A549 (cell line): ENCODE results near the gene PTBP1. TPM values are rescaled to one million over a fixed set of nuclear protein-coding genes. Genes with fewer than 3 reads are reported as not detected.

ENCODE experiments used
- ATAC-seq, 2 experiments: fragments of 200-7000 bp in 1 of 2; fragments of >200 bp in 1 of 2; cut with Nextera tagmentation in 1 of 2; cut with Tn5 transposase in 1 of 2; 3 replicates each; pipeline versions ENCODE4 v1.8.0 to v1.9.1; 2018 to 2020; ENCODE audit warnings: mild to moderate bottlenecking in 1 of 2, moderate library complexity in 1 of 2
- CTCF ChIA-PET: fragments of 300-600 bp; sonication (Branson Sonifier 250); formaldehyde crosslinking; extraction: SDS; loops from one replicate; lab custom pipeline; 2021; ENCODE audit warnings: antibody characterized with exemption, inconsistent platforms; lab: Yijun Ruan, JAX
- POLR2A ChIA-PET: fragments of 350-600 bp; formaldehyde crosslinking; extraction: SDS; loops from one replicate; lab custom pipeline; 2021; ENCODE audit warnings: antibody characterized with exemption, inconsistent platforms; lab: Yijun Ruan, JAX
- DNase-seq, 2 experiments: peaks; one replicate each; pipeline versions ENCODE4 v3.0.0 to v3.0.0-alpha.2; 2011 to 2016; ENCODE audit warnings: low read depth in 1 of 2, low spot score in 1 of 2
- FAIRE-seq: peaks from 2 replicates; lab custom pipeline; 2011; peaks lifted over from hg19 to GRCh38; lab: Jason Lieb, UNC
- H3K27ac ChIP-seq, 2 experiments: fragments of >200 bp; sonication (Bioruptor Twin); formaldehyde crosslinking; 3 replicates each; pipeline ENCODE4 v1.5.1; 2016 to 2017
- H3K4me1 ChIP-seq: fragments of >200 bp; sonication (Bioruptor Twin); formaldehyde crosslinking; 3 replicates; pipeline ENCODE4 v1.6.1; 2016
- H3K4me2 ChIP-seq: fragments of >200 bp; sonication (Bioruptor Twin); formaldehyde crosslinking; 3 replicates; pipeline ENCODE4 v1.6.1; 2016
- H3K4me3 ChIP-seq: fragments of >200 bp; sonication (Bioruptor Twin); formaldehyde crosslinking; 3 replicates; pipeline ENCODE4 v1.5.1; 2016
- H3K9me3 ChIP-seq: fragments of >200 bp; sonication (Bioruptor Twin); formaldehyde crosslinking; 3 replicates; pipeline ENCODE4 v1.6.1; 2016
- ATOH8 ChIP-seq: fragments of 250-450 bp; sonication (Bioruptor Pico); IDR thresholded peaks from 2 replicates; pipeline ENCODE4 v1.5.0; 2020; ENCODE audit warnings: low read depth, mild to moderate bottlenecking, moderate library complexity
- CHD4 ChIP-seq: fragments of 200-600 bp; sonication (generic); IDR thresholded peaks from 2 replicates; pipeline ENCODE4 v1.6.1; 2016; ENCODE audit warnings: antibody characterized with exemption, mild to moderate bottlenecking, borderline replicate concordance
- FOSB ChIP-seq: fragments of 250-450 bp; sonication (Bioruptor Pico); IDR thresholded peaks from 2 replicates; pipeline ENCODE4 v1.5.0; 2020; ENCODE audit warnings: mild to moderate bottlenecking, moderate library complexity
- HDAC2 ChIP-seq: fragments of 200-600 bp; sonication (generic); IDR thresholded peaks from 2 replicates; pipeline ENCODE4 v1.6.1; 2016
- HOXA7 ChIP-seq: fragments of 250-450 bp; sonication (Bioruptor Pico); IDR thresholded peaks from 2 replicates; pipeline ENCODE4 v1.5.0; 2020; ENCODE audit warnings: mild to moderate bottlenecking, moderate library complexity
- HOXB5 ChIP-seq: fragments of 250-450 bp; sonication (Bioruptor Pico); IDR thresholded peaks from 2 replicates; pipeline ENCODE4 v1.5.0; 2020; ENCODE audit warnings: mild to moderate bottlenecking, moderate library complexity
- JUNB ChIP-seq: fragments of >200 bp; sonication (Bioruptor Twin); formaldehyde crosslinking; IDR thresholded peaks from 2 replicates; pipeline ENCODE4 v1.6.1; 2016
- KDM1A ChIP-seq: fragments of 200-600 bp; sonication (generic); IDR thresholded peaks from 2 replicates; pipeline ENCODE4 v1.6.1; 2016; ENCODE audit warnings: low read depth, mild to moderate bottlenecking
- KDM5A ChIP-seq: fragments of 200-600 bp; sonication (generic); IDR thresholded peaks from 2 replicates; pipeline ENCODE4 v1.6.1; 2016; ENCODE audit warnings: antibody characterized with exemption, mild to moderate bottlenecking
- MAFK ChIP-seq: fragments of 450-650 bp; IDR thresholded peaks from 2 replicates; pipeline ENCODE4 v1.6.1; 2014; ENCODE audit not compliant: partially characterized antibody
- MAZ ChIP-seq: fragments of 150-350 bp; IDR thresholded peaks from 2 replicates; pipeline ENCODE4 v1.6.1; 2014; ENCODE audit warnings: antibody characterized with exemption, low read depth, low read length, borderline replicate concordance
- MYC ChIP-seq: IDR thresholded peaks from 2 replicates; pipeline ENCODE4 v1.6.1; 2012; ENCODE audit warnings: mild to moderate bottlenecking, inconsistent platforms, low read length, improper control_type of control experiment, borderline replicate concordance
- POLR2A ChIP-seq: IDR thresholded peaks from 2 replicates; pipeline ENCODE4 v1.6.1; 2012; ENCODE audit warnings: mild to moderate bottlenecking, low read length
- RAD21 ChIP-seq, 2 experiments: fragments of >200 bp in 1 of 2; sonication (Bioruptor Twin) in 1 of 2; formaldehyde crosslinking in 1 of 2; IDR thresholded peaks in 1 of 2; conservative IDR thresholded peaks in 1 of 2; 2 replicates in 1 of 2; 3 replicates in 1 of 2; pipeline ENCODE4 v1.6.1; 2012 to 2018; ENCODE audit warnings: inconsistent platforms in 1 of 2
- RARB ChIP-seq: fragments of 250-450 bp; sonication (Bioruptor Pico); IDR thresholded peaks from 2 replicates; pipeline ENCODE4 v1.8.0; 2021; ENCODE audit warnings: mild to moderate bottlenecking, moderate library complexity
- RNF2 ChIP-seq: fragments of 200-600 bp; sonication (generic); IDR thresholded peaks from 2 replicates; pipeline ENCODE4 v1.6.1; 2016; ENCODE audit warnings: low read depth, mild to moderate bottlenecking, antibody characterized with exemption, moderate library complexity, borderline replicate concordance
- SMC3 ChIP-seq: fragments of >200 bp; sonication (Bioruptor Twin); formaldehyde crosslinking; IDR thresholded peaks from 3 replicates; pipeline ENCODE4 v1.6.1; 2018; ENCODE audit warnings: inconsistent platforms
- SREBF2 ChIP-seq: fragments of 450-650 bp; IDR thresholded peaks from 2 replicates; pipeline ENCODE4 v1.6.1; 2014; ENCODE audit warnings: mild to moderate bottlenecking, moderate library complexity
- TFCP2L1 ChIP-seq: fragments of 250-450 bp; sonication (Bioruptor Pico); IDR thresholded peaks from 2 replicates; pipeline ENCODE4 v1.5.0; 2021; ENCODE audit warnings: mild to moderate bottlenecking
- ZSCAN20 ChIP-seq: fragments of 250-450 bp; sonication (Bioruptor Pico); IDR thresholded peaks from 2 replicates; pipeline ENCODE4 v1.8.0; 2022; ENCODE audit warnings: mild to moderate bottlenecking, moderate library complexity
- WGBS: methylation state at CpG from one replicate; pipeline ENCODE4 v1.1.6; 2017; ENCODE audit errors: missing lambda C conversion rate; 5-methylcytosine and 5-hydroxymethylcytosine counted together
- polyA plus RNA-seq, 4 experiments: library from polyadenylated mRNA; depleted of rRNA in 3 of 4; stranded (reverse); fragments of >200 nt; fragmentation: RNase III in 1 of 4; extraction: RNeasy Plus Mini Kit Qiagen cat#74134 plus additional on column Dnase treatment in 1 of 4; gene quantifications; 2 replicates in 3 of 4; 3 replicates in 1 of 4; pipeline ENCODE4 v1.2.3, GENCODE V29; 2011 to 2017
- TF ChIP-seq, protein P1 (sequence below): fragments of >200 bp; sonication (Bioruptor Twin); formaldehyde crosslinking; IDR thresholded peaks from 2 replicates; pipeline ENCODE4 v1.6.1; 2016
- TF ChIP-seq, protein P2 (sequence below): fragments of >200 bp; sonication (Bioruptor Twin); formaldehyde crosslinking; IDR thresholded peaks from 3 replicates; pipeline ENCODE4 v1.5.1; 2016

PTBP1 gene
- polyA plus RNA-seq, 2 of the 4 experiments (the other 2 are of a cell fraction), result 144 to 264 TPM

DNA sequence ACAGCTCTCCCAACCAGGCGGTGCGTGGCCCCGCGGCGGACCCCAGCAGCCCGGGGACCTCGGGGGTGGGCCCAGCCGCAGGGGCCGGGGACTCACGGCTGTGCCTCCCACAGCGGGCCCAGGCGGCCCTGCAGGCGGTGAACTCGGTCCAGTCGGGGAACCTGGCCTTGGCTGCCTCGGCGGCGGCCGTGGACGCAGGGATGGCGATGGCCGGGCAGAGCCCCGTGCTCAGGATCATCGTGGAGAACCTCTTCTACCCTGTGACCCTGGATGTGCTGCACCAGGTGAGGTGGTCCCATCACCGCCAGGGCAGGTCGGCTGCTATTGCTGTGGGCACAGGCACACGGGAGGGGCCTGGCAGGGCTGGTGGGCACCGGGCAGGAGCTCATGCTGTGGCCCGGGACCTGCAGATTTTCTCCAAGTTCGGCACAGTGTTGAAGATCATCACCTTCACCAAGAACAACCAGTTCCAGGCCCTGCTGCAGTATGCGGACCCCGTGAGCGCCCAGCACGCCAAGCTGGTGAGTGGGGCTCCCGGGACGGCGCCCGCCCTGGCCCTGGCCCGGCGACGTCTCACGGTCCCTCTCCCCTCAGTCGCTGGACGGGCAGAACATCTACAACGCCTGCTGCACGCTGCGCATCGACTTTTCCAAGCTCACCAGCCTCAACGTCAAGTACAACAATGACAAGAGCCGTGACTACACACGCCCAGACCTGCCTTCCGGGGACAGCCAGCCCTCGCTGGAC is 7.3 kb downstream of the PTBP1 start:
- no peak overlapping the region for H3K27ac ChIP-seq
- no peak for DNase-seq
- H3K9me3 ChIP-seq, result no peaks in the 10 kb centered on the region
- WGBS, result 97% methylated on average over 14 of the region's 53 CpGs
- no peak for ATAC-seq
- FAIRE-seq, result no peak
- no peak overlapping the region for H3K4me3 ChIP-seq
- ChIA-PET CTCF (no interaction called here), POLR2A (interaction anchor here (0.5 kb wide), 1 partner anchor 31 kb away, joined by 3 read pairs; no protein-coding TSS in a partner anchor)
- no peak overlapping the region for H3K4me2 ChIP-seq
- H3K4me1 ChIP-seq, result peaks cover 40% of the 10 kb centered on the region
- TF ChIP-seq SMC3 (no peak), TFCP2L1 (CRISPR knock-in tag) (no peak), MAZ (no peak), HOXB5 (no peak), RAD21 (conservative IDR thresholded peaks at IDR 0.05 in 1 of 2, IDR thresholded peaks at IDR 0.05 in 1 of 2) (no peak), ZSCAN20 (no peak)

- no peak for FAIRE-seq
- POLR2A ChIA-PET, result no interaction called here
- CTCF ChIA-PET, result no interaction called here
- WGBS, result 98% methylated on average over 7 of the region's 33 CpGs
- H3K4me1 ChIP-seq, result peaks cover 34% of the 10 kb centered on the region
- H3K9me3 ChIP-seq, result no peaks in the 10 kb centered on the region
- H3K4me2 ChIP-seq, result no peak overlapping the region
- H3K4me3 ChIP-seq, result no peak overlapping the region
- TF ChIP-seq HDAC2 (no peak), FOSB (CRISPR knock-in tag) (no peak), MAFK (no peak), SREBF2 (no peak), KDM5A (no peak), HOXA7 (CRISPR knock-in tag) (no peak), RARB (no peak), HOXB5 (no peak), MYC (no peak), POLR2A (no peak), ATOH8 (CRISPR knock-in tag) (no peak), JUNB (no peak), ZSCAN20 (no peak), CHD4 (no peak), KDM1A (no peak), RNF2 (no peak)
- TF ChIP-seq, protein P1, sequence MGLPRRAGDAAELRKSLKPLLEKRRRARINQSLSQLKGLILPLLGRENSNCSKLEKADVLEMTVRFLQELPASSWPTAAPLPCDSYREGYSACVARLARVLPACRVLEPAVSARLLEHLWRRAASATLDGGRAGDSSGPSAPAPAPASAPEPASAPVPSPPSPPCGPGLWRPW, result no peak
- TF ChIP-seq, protein P2, sequence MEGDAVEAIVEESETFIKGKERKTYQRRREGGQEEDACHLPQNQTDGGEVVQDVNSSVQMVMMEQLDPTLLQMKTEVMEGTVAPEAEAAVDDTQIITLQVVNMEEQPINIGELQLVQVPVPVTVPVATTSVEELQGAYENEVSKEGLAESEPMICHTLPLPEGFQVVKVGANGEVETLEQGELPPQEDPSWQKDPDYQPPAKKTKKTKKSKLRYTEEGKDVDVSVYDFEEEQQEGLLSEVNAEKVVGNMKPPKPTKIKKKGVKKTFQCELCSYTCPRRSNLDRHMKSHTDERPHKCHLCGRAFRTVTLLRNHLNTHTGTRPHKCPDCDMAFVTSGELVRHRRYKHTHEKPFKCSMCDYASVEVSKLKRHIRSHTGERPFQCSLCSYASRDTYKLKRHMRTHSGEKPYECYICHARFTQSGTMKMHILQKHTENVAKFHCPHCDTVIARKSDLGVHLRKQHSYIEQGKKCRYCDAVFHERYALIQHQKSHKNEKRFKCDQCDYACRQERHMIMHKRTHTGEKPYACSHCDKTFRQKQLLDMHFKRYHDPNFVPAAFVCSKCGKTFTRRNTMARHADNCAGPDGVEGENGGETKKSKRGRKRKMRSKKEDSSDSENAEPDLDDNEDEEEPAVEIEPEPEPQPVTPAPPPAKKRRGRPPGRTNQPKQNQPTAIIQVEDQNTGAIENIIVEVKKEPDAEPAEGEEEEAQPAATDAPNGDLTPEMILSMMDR, result no peak
- TF ChIP-seq, all 56 proteins: peak for 0
- H3K27ac ChIP-seq, result no peak overlapping the region
- DNase-seq, result no peak
- ATAC-seq, result no peak
Observed at GRCh38 chr19:805166-805551, 7.9 kb downstream of the PTBP1 start.
